HG03432 (cell line): ENCODE measurements around the gene TINAGL1.
"Not testable (repeated sequence)": the region's sequence is repeated elsewhere in the genome, so short reads cannot be mapped to it uniquely, and the experiment has no call there.

Experiments used
- ATAC-seq: cut with Tn5 transposase; IDR thresholded peaks from one replicate; pipeline ENCODE4 v1.9.1; 2021; ENCODE audit warnings: mild to moderate bottlenecking, moderate library complexity; ENCODE audit not compliant: unreplicated experiment

Gene TINAGL1

DNA sequence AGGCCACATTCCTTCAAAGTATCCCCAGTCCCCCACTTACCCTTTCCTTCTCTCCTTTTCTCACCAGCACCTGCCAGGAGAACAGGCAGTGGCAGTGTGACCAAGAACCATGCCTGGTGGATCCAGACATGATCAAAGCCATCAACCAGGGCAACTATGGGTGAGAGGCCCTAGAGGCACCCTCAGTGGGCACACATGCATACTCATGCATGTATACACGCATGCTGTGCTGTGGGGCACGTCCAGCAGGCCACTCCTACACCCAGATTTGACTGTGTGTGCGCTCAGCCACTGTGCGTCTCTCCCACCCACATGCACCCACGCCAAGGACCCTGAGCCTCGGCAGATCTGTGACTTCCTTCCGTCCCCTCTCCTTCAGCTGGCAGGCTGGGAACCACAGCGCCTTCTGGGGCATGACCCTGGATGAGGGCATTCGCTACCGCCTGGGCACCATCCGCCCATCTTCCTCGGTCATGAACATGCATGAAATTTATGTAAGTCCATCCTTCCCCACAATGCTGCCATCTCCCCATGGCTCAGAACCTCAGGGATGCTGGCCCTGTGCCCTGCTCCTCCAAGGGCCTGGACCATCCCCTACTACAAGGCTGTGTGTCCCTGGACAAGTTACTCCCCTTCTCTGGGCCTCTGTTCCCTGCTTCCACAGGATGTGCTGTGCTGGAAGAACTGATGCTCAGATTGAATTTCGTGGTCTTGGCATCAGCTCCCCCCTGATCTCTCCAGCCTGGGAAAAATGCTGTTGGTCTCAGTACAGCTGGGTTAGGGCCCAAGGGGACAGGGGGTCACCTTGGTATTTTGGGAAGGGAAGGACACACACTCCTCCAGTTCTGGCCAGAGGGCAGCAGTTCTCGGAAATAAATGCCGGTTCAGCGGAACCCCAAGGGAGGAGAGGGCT lies 7.0 kb downstream of the TINAGL1 start:
- ATAC-seq, result no peak

DNA sequence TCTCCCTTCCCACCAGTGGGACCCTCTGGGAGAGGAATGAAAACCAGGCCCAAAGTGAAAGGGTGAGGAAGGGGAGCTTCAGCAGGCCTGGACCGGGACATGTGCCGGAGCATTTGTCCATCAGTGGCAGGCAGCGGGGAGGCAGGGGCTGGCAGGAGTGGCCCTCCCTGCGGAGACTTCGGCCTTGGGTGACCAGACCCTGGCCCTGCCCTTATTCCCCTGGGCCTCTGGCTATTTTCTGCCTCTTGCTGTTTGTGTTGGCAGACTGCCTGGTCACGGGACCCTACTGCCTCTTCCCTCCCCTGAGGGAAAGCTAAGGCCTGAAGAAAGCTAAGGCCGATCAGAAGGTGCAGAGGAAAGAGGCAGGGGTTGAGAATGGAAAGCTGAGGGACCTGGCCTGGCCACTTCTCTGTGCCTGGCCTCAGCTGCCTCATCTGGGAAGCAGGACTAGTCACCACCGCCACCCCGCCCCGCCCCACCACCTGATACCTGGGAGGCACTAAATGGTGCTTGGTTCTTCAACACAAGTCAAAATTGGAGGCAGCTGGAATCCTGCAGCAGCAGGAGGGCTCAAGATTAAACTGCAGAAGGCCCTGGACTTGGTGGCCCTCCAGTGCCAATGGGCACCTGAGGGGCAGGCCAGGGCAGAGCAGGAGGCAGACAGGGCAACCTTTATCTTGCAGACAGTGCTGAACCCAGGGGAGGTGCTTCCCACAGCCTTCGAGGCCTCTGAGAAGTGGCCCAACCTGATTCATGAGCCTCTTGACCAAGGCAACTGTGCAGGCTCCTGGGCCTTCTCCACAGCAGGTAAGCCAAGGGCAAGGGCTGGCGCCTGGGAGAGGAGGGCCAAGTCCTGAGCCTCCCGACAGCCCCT lies 7.9 kb downstream of the TINAGL1 start:
- no peak for ATAC-seq

DNA sequence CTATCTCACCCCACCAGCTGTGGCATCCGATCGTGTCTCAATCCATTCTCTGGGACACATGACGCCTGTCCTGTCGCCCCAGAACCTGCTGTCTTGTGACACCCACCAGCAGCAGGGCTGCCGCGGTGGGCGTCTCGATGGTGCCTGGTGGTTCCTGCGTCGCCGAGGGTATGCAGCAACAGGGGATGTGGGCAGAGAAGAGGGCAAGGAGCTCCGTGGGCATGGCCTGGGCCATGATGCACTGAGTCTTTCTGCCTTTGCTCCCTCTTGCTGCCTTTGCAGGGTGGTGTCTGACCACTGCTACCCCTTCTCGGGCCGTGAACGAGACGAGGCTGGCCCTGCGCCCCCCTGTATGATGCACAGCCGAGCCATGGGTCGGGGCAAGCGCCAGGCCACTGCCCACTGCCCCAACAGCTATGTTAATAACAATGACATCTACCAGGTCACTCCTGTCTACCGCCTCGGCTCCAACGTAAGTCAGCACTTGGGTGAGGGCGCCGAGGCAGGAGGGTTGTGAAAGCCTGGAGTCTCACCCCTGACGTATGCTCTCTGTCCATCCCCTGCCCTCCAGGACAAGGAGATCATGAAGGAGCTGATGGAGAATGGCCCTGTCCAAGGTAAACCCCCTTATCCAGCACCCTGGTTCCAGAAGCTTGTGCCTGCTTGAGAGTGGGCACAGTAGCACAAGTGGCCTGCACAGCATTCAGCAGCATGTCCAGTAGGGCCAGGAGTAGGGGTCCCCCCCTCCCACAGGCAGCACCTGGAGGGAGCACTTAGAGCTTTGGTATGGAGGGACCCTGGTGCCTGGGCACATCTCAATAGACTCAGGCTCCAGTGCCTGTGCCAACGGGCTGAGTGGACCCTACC lies 8.8 kb downstream of the TINAGL1 start:
- no peak for ATAC-seq

DNA sequence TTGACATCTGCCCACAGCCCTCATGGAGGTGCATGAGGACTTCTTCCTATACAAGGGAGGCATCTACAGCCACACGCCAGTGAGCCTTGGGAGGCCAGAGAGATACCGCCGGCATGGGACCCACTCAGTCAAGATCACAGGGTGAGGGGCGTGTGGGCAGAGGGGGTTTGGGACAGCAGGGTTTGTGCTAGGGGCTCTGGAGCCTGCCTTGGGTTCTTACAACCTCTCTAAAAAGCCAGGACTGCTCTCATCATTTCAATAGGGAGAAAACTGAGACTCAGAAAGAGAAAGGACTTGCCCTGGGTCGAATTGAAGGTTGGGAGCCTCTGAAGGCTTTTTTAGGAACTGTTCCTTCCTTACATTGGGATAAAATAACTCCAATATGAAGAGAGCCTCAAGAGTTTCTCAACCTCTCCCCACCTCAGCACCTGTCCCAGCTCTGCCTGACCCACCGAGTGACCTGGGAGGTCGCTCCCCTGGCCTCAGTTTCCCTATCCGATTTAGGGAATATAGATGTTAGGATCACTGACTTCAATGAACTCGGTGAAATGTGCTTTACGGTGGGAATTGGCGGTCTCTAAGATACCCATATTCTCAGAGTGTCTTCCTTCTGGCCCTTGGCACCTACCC lies 9.5 kb downstream of the TINAGL1 start:
- no peak for ATAC-seq

DNA sequence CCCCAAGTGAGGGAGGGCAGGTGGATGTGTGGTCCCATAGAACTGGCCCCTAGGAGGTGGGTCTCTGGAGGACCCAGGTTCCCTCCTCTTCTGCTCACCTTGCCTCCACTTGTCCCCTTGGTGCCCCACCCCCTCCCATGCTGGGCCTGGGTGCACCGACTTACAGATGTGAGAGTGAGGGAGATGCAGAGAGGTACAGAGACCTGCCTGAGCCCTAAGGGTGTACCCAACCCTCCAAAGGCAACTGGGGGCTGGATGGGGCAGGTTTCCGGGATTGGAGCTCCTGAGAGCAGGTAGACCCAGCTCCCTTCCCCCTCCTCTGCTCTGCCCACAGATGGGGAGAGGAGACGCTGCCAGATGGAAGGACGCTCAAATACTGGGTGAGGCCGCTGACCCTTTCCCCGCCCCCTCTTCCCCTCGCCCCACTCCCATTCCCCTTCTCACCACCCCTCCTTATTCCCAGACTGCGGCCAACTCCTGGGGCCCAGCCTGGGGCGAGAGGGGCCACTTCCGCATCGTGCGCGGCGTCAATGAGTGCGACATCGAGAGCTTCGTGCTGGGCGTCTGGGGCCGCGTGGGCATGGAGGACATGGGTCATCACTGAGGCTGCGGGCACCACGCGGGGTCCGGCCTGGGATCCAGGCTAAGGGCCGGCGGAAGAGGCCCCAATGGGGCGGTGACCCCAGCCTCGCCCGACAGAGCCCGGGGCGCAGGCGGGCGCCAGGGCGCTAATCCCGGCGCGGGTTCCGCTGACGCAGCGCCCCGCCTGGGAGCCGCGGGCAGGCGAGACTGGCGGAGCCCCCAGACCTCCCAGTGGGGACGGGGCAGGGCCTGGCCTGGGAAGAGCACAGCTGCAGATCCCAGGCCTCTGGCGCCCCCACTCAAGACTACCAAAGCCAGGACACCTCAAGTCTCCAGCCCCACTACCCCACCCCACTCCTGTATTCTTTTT lies 10.3 kb downstream of the TINAGL1 start:
- ATAC-seq, result no peak

DNA sequence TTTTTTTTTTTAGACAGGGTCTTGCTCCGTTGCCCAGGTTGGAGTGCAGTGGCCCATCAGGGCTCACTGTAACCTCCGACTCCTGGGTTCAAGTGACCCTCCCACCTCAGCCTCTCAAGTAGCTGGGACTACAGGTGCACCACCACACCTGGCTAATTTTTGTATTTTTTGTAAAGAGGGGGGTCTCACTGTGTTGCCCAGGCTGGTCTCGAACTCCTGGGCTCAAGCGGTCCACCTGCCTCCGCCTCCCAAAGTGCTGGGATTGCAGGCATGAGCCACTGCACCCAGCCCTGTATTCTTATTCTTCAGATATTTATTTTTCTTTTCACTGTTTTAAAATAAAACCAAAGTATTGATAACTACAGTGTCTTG lies 11.0 kb downstream of the TINAGL1 start:
- not testable (repeated sequence) for ATAC-seq

DNA sequence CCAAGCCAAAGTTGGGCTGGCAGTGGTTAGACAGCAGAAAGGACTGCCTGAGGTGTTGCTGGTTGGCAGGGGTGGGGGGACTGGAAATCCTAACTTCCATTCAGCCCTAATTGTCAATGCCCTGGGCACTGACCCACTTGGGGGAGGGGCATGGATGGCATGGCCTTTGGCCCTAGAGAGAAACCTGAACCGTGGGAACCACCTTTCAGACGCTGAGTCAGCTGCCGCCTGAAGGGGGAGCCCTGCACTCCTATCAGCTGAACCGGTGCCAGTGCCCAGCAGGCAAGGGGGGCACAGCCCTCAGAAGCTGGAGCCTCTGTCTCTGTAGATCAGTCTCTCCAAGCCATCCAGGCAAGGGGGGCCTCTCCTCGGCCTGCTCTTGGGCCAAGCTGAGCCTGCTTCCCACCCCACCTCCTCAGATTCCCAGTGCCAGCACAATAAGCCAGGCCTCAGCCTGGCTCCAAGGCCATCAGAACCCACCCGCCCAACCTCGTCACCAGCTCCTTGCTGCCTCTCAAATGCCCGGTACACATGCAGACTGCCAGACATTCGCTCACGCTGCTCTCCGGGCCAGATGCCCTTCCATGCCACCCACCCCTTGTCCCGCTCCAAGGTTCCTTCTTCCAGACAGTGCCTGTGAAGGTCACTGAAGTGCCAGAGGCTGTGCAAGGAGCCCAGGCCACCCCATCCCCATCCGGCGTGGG lies 11.6 kb downstream of the TINAGL1 start:
- ATAC-seq, result no peak

DNA sequence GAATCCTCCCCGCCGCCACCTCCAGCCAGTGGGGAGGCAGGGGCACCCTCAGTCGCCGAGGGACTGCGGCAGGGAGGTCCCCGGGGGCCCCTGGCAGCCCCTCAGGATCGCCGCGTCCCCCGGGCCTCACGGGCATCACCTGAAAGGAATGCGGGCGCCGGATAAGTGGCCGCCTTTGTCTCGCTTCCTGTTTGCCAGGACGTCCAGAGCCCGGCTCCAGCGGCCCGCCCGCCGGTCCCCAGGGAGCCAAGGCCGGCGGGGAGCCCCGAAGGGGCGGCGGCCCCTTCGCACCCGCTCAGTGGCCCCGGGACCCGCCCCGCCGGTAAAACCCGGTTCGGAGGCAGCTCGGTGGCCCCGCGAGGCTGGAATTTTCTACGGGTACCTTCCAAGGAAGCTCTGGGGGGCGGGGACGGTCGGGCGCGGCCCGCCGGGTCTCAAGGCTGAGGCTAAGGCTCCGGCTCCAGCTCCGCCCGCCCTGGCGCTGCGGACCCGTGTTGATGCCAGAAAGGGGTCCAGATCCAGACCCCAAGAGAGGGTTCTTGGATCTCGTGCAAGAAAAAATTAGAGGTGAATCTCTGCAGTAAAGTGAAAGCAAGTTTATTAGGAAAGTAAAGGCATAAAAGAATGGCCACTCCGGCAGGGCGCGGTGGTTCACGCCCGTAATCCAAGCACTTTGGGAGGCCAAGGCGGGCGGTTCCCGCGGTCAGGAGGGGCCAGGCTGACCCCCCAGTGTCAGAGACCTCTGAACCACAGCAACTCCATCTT lies 12.6 kb downstream of the TINAGL1 start:
- no peak for ATAC-seq

DNA sequence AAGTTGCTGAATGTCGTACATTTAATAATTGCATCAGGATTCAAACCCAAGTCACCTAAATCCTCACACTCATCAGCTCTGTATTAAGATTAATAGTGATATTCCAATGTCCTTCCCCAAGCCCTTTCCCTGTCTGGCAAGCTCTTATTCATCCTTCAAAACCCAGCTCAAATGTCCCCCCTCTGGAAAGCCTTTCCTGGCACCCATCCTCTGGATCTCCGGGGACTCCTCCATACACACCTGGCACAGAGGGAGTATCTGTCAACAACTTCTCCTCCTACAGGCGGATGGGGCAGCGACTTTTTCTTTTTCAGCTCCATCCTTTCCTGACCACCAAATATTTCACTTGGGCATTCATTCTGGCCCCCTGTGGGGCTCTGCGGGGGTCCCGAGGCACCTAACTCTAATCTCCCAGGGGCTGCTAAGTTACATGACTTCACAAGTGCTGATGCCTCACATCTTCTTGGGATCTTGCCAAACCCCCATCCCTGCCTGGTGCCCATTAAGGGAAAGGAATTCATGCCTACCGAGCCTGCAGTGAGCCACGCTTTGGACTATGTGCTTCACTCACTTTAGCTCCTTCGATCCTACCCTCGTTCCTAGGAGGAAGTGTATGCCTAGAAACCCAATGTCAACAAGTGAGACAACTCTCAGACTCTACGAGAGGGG lies 15.2 kb downstream of the TINAGL1 start:
- ATAC-seq, result no peak

DNA sequence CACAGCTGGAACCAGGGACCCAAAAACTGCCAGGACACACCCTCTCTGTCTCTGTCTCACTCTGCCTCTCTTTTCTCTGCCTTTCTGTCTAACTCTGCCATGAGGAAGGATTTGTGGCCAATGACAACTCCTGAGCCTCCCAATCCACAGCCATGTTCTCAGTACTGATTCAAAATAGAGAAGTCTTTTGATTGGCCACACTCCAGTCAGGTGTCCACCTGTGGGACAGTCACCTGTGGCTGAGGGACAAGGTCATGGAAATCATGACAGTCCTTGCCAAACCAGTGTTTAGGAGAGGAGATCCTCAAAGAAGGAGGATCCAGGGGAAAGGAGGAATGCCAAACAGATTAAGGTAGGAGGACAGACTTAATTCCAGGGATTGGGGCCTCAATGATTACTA lies 15.8 kb downstream of the TINAGL1 start:
- ATAC-seq, result no peak

DNA sequence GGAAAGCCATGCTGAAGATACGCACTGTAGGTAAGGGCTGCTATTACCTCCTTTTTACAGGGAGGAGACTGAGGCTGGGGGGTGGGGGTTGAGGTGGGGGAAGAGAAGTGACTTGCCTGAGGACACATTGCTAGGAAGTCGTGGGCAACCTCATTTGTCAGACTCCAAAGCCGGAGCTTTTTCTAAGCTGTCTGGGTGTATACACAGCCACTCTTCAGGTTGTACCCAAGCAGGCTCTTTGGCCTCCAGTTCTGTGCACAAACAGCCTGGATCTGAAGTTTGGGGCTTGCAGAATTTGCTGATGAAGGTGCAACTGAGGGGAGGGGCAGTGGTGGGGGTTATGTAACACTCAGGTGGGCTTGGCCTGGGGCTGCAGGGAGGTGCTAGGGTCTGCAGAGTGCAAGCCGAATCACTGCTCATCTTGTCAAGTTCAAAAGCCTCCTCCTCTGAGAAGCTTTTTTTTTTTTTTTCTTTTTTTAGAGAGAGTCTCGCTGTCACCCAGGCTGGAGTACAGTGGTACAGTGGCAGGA lies 16.9 kb downstream of the TINAGL1 start:
- no peak for ATAC-seq

DNA sequence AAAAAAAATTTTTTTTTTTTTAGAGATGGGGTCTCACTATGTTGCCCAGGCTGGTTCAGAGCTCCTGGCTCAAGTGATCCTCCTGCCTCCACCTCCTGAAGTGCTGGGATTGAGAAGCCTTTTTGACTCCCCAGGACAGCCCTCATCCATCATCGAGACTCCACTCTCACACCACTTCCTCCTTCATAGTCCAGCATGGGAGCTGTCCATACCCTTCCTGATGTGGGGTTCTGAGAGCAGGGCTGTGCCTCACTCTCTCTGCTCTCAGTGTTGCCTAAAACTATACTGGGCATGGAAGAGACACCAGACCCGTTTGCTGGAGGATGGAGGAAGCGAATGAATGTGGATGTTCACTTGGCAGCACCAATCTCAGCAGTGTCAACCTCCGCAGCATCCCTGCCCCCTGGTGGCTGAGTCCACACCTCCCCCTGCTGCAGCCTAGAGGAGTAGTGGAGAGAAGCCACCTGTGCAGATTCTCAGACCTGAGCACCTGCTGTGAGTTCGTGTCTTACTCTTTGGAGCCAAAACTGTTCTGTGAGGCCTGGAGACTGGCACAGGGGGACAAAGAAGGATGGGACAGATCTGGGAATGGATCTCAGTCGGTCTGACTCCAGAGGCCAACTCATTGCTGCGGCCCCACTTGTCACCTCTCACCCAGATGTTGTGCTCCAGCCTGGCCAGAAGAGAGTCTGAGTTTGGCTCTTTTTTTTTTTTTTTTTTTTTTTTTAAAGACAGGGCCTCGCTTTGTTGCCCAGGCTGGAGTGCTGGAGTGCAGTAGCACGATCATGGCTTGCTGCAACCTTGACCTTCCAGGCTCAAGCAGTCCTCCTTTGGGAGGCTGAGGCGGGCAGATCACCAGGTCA lies 17.7 kb downstream of the TINAGL1 start:
- no peak for ATAC-seq

DNA sequence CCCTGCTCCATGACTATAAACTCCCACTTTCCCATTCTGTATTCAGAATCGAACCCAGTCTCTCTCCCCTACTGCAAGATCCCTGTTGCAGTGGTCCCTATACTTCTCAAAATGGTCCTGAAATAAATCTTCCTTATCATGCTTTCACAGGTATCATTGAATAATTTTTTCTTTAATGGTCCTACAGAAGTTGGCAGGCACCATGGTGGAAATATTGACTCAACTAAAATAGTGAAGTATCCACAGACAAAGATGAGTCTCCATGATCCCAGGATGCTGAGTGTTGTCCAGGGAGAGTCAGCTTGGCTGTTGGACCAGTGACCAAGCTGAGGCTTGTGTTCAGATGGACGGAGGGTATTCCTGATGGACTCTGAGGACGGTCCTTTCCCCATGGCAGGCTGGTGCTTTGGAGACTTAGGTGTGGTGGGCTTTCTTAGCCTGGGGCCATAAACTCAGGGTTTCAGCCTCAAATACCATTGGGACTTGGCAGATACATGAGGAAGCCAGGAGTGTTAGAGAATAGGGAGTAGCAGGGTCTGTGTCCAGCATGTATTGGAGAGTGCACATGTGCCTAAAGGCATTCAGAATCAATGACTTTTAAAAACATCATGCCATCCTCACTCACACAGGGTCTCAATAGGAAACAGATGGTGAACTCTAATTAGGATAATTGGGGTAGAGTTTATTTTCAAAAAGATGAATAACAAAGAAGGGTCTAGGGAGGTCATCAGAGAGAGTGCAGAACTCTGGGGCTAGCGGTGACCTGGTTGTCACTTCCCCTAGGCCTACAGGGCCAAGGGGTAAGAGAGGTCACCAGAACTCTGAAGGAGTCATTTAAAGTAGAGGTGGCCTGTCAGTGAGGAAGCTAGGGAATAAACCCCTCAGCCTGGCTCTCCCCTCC lies 19.8 kb downstream of the TINAGL1 start:
- no peak for ATAC-seq

DNA sequence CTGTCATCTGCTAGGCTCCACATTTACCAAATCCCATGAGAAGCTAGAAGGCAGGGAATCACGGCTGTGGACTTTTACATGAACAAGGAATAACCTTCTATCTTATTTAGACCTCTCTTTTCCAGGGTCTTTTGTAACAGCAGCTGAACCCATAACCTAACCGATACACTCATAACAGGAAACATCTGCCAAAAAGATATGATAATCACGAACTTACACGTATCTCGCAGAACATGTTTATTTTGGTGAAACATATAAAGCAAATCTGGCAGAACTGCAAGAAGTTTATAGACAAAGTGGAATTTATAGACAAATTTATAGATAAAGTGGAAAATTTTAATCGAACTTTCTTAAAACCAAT lies 20.4 kb downstream of the TINAGL1 start:
- ATAC-seq, result no peak

DNA sequence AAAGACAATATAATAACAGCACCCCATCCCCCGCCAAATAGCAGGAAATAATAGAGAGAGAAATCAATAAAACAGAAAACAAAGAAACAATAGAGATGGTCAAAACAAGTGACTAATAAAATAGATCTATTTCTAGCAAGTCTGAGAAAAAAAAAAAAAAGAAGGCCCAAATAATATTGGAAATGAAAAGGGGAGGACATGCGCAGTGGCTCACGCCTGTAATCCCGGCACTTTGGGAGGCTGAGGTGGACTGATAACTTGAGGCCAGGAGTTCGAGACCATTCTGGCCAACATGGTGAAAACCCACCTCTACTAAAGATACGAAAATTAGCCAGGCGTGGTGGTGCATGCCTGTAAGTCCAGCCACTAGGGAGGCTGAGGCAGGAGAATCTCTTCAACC lies 22.7 kb downstream of the TINAGL1 start:
- no peak for ATAC-seq
